ENCODE results near the gene GJD2.

- TF ChIP-seq EP300 (IDR thresholded peaks at IDR 0.05) (no peak), POLR2A (IDR thresholded peaks at IDR 0.05) (no peak), POLR2AphosphoS5 (IDR thresholded peaks at IDR 0.05) (no peak)
- TF ChIP-seq, protein P1, sequence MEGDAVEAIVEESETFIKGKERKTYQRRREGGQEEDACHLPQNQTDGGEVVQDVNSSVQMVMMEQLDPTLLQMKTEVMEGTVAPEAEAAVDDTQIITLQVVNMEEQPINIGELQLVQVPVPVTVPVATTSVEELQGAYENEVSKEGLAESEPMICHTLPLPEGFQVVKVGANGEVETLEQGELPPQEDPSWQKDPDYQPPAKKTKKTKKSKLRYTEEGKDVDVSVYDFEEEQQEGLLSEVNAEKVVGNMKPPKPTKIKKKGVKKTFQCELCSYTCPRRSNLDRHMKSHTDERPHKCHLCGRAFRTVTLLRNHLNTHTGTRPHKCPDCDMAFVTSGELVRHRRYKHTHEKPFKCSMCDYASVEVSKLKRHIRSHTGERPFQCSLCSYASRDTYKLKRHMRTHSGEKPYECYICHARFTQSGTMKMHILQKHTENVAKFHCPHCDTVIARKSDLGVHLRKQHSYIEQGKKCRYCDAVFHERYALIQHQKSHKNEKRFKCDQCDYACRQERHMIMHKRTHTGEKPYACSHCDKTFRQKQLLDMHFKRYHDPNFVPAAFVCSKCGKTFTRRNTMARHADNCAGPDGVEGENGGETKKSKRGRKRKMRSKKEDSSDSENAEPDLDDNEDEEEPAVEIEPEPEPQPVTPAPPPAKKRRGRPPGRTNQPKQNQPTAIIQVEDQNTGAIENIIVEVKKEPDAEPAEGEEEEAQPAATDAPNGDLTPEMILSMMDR (IDR thresholded peaks at IDR 0.05) = no peak
Observed at GRCh38 chr15:34773917-34774316, 19.1 kb upstream of the GJD2 start.

Data from upper lobe of left lung (tissue), 4 donors.